Measurements from ENCODE around the gene PDXP. TPM values are rescaled to one million over a fixed set of nuclear protein-coding genes. Genes with fewer than 3 reads are reported as not detected.
A peak's percentile ranks its signal among the peaks of the same experiment; 100 is the strongest.

The PDXP gene
- polyA plus RNA-seq, 1 experiment, result 24.0 TPM

DNA sequence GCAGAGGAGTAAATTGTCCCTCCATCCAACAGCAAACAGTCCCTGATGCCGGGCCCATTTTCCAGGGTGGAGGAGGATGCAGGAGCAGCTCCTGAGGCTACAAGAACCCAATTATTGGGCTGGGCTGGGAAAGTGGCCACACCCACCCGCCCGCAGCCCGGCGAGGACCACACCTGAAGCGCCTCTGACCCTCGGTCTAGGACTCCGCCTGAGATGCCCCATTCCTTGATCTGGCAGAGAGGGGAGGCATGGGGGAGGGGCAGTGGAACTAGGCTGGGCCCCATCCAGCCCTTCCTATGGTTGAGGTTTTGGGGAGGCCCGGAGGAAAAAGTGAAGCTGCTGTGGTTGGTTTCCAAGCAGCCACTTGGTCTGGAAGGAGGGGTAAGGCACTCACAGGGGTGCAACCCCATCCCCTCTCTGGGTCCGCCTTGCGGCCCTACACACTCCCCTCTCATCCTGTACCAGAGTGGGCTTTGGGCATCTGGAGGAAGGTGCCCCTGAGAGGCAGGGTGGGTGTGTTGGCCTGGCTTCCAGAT lies 14.5 kb downstream of the PDXP start:
- DNase-seq (ENCODE audit: low read depth), result no peak
- no peak overlapping the region for H3K4me3 ChIP-seq (ENCODE audit: low read depth, low read length)
- H3K36me3 ChIP-seq (ENCODE audit: control insufficient read depth, insufficient read depth, low read length), result peaks cover 3% of the 10 kb centered on the region
- no peaks in the 10 kb centered on the region for H3K27me3 ChIP-seq (ENCODE audit: control insufficient read depth, insufficient read depth, low read length)
- TF ChIP-seq, protein P1, sequence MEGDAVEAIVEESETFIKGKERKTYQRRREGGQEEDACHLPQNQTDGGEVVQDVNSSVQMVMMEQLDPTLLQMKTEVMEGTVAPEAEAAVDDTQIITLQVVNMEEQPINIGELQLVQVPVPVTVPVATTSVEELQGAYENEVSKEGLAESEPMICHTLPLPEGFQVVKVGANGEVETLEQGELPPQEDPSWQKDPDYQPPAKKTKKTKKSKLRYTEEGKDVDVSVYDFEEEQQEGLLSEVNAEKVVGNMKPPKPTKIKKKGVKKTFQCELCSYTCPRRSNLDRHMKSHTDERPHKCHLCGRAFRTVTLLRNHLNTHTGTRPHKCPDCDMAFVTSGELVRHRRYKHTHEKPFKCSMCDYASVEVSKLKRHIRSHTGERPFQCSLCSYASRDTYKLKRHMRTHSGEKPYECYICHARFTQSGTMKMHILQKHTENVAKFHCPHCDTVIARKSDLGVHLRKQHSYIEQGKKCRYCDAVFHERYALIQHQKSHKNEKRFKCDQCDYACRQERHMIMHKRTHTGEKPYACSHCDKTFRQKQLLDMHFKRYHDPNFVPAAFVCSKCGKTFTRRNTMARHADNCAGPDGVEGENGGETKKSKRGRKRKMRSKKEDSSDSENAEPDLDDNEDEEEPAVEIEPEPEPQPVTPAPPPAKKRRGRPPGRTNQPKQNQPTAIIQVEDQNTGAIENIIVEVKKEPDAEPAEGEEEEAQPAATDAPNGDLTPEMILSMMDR (IDR thresholded peaks at IDR 0.05; ENCODE audit: insufficient read depth, low read depth, low read length), result no peak
- ChIA-PET POLR2A (no interaction called here), CTCF (interaction anchor here (15.5 kb wide), 1 partner anchor 28 kb away, joined by 265 read pairs; the partner anchor contains the start of gene SH3BP1)

GRCh38 chr22:37674248-37674647 lies 15.7 kb downstream of the PDXP start:
- CTCF ChIA-PET, result interaction anchor here (1.4 to 15.5 kb wide), 4 partner anchors 16 to 118 kb away, joined by 5 to 265 read pairs (median 6); partner anchors contain the start of genes PDXP and SH3BP1
- DNase-seq (ENCODE audit: low read depth), result no peak

GRCh38 chr22:37674951-37675929 lies 16.7 kb downstream of the PDXP start, which contains the start of gene LGALS1:
TSS of gene LGALS1 (plus strand) at chr22:37675636. CDS start at chr22:37675703, 67 bp downstream.
- TF ChIP-seq, protein P1 (IDR thresholded peaks at IDR 0.05; ENCODE audit: insufficient read depth, low read depth, low read length), result peak; percentile 36
- ChIA-PET POLR2A (interaction anchor here (0.6 to 2.1 kb wide), 6 partner anchors 14 to 132 kb away, joined by 6 to 16 read pairs (median 11); partner anchors contain the start of genes GCAT, GGA1 and PDXP), CTCF (interaction anchor here (1.0 to 15.5 kb wide), 8 partner anchors 14 to 117 kb away, joined by 3 to 265 read pairs (median 5); partner anchors contain the start of genes PDXP and SH3BP1)
- Histone ChIP-seq H3K36me3 (ENCODE audit: control insufficient read depth, insufficient read depth, low read length) (peaks cover 17% of the 10 kb centered on the region), H3K4me3 (ENCODE audit: low read depth, low read length) (peak within 1 kb of the TSS; percentile 93), H3K27me3 (ENCODE audit: control insufficient read depth, insufficient read depth, low read length) (no peaks in the 10 kb centered on the region)
- DNase-seq (ENCODE audit: low read depth), result peak; percentile 85

More at GRCh38 chr22:37674248-37674647, 15.7 kb downstream of the PDXP start:
- POLR2A ChIA-PET, result interaction anchor here (1.9 to 2.1 kb wide), 3 partner anchors 13 to 31 kb away, joined by 6 to 16 read pairs (median 10); partner anchors contain the start of gene PDXP
- no peaks in the 10 kb centered on the region for H3K27me3 ChIP-seq (ENCODE audit: control insufficient read depth, insufficient read depth, low read length)
- TF ChIP-seq, protein P1 (IDR thresholded peaks at IDR 0.05; ENCODE audit: insufficient read depth, low read depth, low read length), result no peak
- no peak overlapping the region for H3K4me3 ChIP-seq (ENCODE audit: low read depth, low read length)
- H3K36me3 ChIP-seq (ENCODE audit: control insufficient read depth, insufficient read depth, low read length), result peaks cover 9% of the 10 kb centered on the region

DNA sequence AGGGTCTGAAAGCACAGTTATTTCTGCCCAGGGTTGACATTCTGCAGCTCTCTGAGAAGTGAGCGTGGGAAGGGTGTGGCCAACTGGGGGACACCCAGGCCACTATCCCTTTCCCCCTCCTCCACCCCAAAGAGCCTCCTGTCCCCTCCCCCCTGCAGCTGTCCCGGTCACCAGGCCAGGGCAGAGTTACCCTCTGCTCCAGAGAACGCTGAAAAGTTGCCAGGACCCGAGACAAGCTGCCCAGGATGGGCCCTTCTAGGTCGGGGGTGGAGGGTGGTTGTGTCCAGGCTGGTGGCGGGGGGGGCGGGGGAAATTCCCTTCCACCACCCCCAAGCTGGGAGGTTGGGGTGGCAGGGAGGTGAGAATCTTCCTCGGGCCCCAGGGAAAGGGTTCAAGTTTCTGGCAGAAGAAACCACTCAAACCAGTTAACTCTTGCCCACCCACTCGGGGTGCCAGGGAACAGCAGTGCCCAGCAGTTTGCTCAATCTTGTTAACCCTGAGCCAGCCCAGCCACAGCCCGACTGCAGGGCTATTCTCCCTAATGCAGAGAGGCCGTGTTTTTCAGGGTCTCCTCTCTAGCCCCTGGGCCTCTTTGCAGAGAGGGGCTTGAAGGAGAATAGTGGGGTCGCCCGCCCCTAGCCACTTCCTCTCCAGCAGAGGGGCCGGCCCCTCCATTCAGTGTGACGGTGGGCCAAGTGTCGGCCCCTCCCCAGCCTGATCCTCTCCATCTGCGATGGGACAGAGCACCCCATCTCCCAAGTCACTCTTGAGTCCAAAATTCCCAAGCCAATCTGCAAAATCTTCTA lies 17.6 kb downstream of the PDXP start:
- Histone ChIP-seq H3K36me3 (ENCODE audit: control insufficient read depth, insufficient read depth, low read length) (peaks cover 17% of the 10 kb centered on the region), H3K4me3 (ENCODE audit: low read depth, low read length) (peak overlapping the region; percentile 93), H3K27me3 (ENCODE audit: control insufficient read depth, insufficient read depth, low read length) (no peaks in the 10 kb centered on the region)
- ChIA-PET CTCF (interaction anchor here (1.0 to 15.5 kb wide), 7 partner anchors 15 to 116 kb away, joined by 3 to 265 read pairs (median 5); partner anchors contain the start of gene SH3BP1), POLR2A (interaction anchor here (0.7 to 2.1 kb wide), 7 partner anchors 15 to 132 kb away, joined by 3 to 16 read pairs (median 10); partner anchors contain the start of genes GCAT, GGA1 and PDXP)
- DNase-seq (ENCODE audit: low read depth), result no peak
- TF ChIP-seq, protein P1 (IDR thresholded peaks at IDR 0.05; ENCODE audit: insufficient read depth, low read depth, low read length), result no peak

Data from BJ (cell line).